Vagina (tissue), 2 donors: ENCODE results near the gene GTF2H2. TPM values are rescaled to one million over a fixed set of nuclear protein-coding genes. Genes with fewer than 3 reads are reported as not detected.
"Not testable (repeated sequence)": the region's sequence is repeated elsewhere in the genome, so short reads cannot be mapped to it uniquely, and the experiment has no call there.

Source experiments
- DNase-seq, 2 donors: peaks; one replicate each; pipeline ENCODE4 v3.0.0-alpha.2; 2017; ENCODE audit errors: extremely low spot score in 2 of 2
- H3K27ac ChIP-seq: fragments of 200-600 bp; sonication (generic); one replicate; pipeline ENCODE4 v1.5.1; 2019
- H3K27me3 ChIP-seq: fragments of 200-600 bp; sonication (generic); one replicate; pipeline ENCODE4 v1.5.1; 2019
- H3K36me3 ChIP-seq, 2 donors: fragments of 200-600 bp; sonication (generic); one replicate each; pipeline ENCODE4 v1.5.1; 2017 to 2019
- H3K4me1 ChIP-seq: fragments of 200-600 bp; sonication (generic); one replicate; pipeline ENCODE4 v1.5.1; 2019
- H3K4me3 ChIP-seq, 2 donors: fragments of 200-600 bp; sonication (generic); 1 replicate in 1 of 2; 2 replicates in 1 of 2; pipeline ENCODE4 v1.5.1; 2016 to 2019
- H3K9me3 ChIP-seq: fragments of 200-600 bp; sonication (generic); one replicate; pipeline ENCODE4 v1.5.1; 2019
- POLR2A ChIP-seq, 2 donors: fragments of 450-650 bp; IDR thresholded peaks; one replicate each; pipeline ENCODE4 v1.6.1; 2017; ENCODE audit warnings: antibody characterized with exemption in 2 of 2, mild to moderate bottlenecking in 2 of 2, moderate library complexity in 2 of 2
- POLR2AphosphoS5 ChIP-seq, 2 donors: sonication (generic); formaldehyde crosslinking; IDR thresholded peaks; one replicate each; pipeline ENCODE4 v1.9.0; 2017; ENCODE audit warnings: antibody characterized with exemption in 2 of 2, mild to moderate bottlenecking in 2 of 2, low read depth in 1 of 2; ENCODE audit not compliant: insufficient read depth in 1 of 2
- intact Hi-C: fragments of 100-400 bp; cut with DNase I; formaldehyde crosslinking; loops from one replicate; pipeline ENCODE4 v1.15.1; 2023
- total RNA-seq: library from RNA; depleted of rRNA; stranded (reverse); fragments of >200 nt; gene quantifications from one replicate; pipeline ENCODE4 v1.2.3, GENCODE V29; 2016
- TF ChIP-seq, protein P1 (sequence below), 3 experiments: fragments of 450-650 bp in 2 of 3; fragments of 200-600 bp in 1 of 3; sonication (generic) in 1 of 3; IDR thresholded peaks; one replicate each; pipeline ENCODE4 v1.5.1; 2017 to 2019; ENCODE audit warnings: antibody characterized with exemption in 3 of 3, mild to moderate bottlenecking in 2 of 3, moderate library complexity in 2 of 3

The GTF2H2 gene
- total RNA-seq, 1 donor from 2014 or later: 10.8 TPM

DNA sequence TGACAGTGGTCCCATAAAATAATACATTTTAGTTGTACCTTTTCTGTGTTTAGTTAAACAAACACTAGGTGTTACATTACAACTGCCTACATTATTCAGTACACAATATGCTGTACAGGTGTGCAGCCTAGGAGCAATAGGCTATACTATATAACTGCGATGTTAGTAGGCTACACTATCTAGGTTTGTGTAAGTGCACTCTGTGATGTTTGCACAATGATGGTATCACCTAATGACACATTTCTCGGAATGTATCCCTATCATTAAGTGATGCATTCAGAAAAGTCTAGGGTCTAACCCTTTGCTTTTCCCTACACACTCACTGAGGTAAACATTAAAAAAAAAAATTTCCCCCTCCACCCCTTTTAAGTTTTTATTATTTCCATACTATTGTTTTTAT is 22.7 kb downstream of the GTF2H2 start:
- H3K4me1 ChIP-seq, intact Hi-C loops, H3K27me3 ChIP-seq, DNase-seq, H3K36me3 ChIP-seq, H3K27ac ChIP-seq, H3K9me3 ChIP-seq, H3K4me3 ChIP-seq: not testable (repeated sequence)

GRCh38 chr5:71044128-71044527 is 23.3 kb downstream of the GTF2H2 start:
- H3K4me3 ChIP-seq, H3K27me3 ChIP-seq, H3K36me3 ChIP-seq, H3K9me3 ChIP-seq, H3K4me1 ChIP-seq, H3K27ac ChIP-seq, DNase-seq, intact Hi-C loops: not testable (repeated sequence)

- intact Hi-C loops, H3K4me3 ChIP-seq, DNase-seq, H3K4me1 ChIP-seq, H3K9me3 ChIP-seq, H3K27ac ChIP-seq, H3K27me3 ChIP-seq, H3K36me3 ChIP-seq: not testable (repeated sequence)
These were observed 36.3 kb downstream of the GTF2H2 start for GRCh38 chr5:71031046-71031776.

DNA sequence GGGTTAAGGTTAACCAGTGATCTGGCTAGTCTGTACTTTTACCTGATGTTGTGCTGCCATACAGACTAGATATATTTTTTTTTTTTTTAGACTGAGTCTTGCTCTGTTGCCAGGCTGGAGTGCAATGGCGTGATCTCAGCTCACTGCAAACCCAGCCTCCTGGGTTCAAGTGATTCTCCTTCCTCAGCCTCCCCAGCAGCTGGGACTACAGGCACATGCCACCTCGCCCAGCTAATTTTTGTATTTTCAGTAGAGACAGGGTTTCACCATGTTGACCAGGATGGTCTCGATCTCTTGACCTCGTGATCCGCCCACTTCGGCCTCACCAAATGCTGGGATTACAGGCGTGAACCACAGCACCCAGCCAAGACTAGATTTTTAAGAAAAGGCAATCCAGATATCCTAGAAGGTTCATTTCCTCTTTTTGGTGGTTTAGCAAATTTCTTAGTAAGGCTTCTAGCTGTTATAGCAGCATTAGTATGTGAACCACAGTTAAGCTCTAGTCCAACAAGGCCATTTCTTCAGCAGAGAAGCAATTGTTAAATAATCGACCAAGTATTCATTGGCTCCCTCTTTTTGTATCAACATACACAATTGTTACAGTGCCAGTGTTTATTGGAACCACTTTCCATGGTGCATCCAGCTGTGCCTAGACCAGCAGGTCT is 42.1 kb downstream of the GTF2H2 start, which contains the start of gene NAIP:
Gene NAIP (minus strand): TSS at position 51 of the 665 bp plus-strand sequence. CDS start 12,424 bp downstream, outside the sequence.
- H3K36me3 ChIP-seq, H3K4me3 ChIP-seq, H3K4me1 ChIP-seq, intact Hi-C loops, H3K27ac ChIP-seq, H3K27me3 ChIP-seq, H3K9me3 ChIP-seq, DNase-seq: not testable (repeated sequence)

GRCh38 chr5:71020643-71021042 is 46.8 kb downstream of the GTF2H2 start:
- H3K4me1 ChIP-seq, DNase-seq, H3K4me3 ChIP-seq, H3K27me3 ChIP-seq, H3K36me3 ChIP-seq, H3K27ac ChIP-seq, H3K9me3 ChIP-seq, intact Hi-C loops: not testable (repeated sequence)

GRCh38 chr5:71018376-71019005 is 49.0 kb downstream of the GTF2H2 start:
- H3K27me3 ChIP-seq, H3K9me3 ChIP-seq, H3K36me3 ChIP-seq, H3K4me3 ChIP-seq, DNase-seq, H3K4me1 ChIP-seq, intact Hi-C loops, H3K27ac ChIP-seq: not testable (repeated sequence)

DNA sequence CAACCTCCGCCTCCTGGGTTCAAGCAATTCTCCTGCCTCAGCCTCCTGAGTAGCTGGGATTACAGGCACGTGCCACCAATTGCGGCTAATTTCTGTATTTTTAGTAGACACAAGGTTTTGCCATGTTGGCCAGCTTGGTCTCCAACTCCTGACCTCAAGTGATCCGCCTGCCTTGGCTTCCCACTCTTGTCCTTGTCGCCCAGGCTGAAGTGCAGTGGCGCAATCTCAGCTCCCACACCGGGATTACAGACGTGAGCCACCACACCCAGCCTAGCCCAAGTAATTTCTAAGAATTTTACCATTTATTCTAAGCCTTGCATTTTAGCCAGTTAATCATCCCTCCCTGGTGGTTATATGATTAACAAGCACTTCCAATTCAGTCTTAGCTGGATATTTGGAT is 53.3 kb downstream of the GTF2H2 start:
- H3K9me3 ChIP-seq: no peaks in the 10 kb centered on the region
- TF ChIP-seq, protein P1, sequence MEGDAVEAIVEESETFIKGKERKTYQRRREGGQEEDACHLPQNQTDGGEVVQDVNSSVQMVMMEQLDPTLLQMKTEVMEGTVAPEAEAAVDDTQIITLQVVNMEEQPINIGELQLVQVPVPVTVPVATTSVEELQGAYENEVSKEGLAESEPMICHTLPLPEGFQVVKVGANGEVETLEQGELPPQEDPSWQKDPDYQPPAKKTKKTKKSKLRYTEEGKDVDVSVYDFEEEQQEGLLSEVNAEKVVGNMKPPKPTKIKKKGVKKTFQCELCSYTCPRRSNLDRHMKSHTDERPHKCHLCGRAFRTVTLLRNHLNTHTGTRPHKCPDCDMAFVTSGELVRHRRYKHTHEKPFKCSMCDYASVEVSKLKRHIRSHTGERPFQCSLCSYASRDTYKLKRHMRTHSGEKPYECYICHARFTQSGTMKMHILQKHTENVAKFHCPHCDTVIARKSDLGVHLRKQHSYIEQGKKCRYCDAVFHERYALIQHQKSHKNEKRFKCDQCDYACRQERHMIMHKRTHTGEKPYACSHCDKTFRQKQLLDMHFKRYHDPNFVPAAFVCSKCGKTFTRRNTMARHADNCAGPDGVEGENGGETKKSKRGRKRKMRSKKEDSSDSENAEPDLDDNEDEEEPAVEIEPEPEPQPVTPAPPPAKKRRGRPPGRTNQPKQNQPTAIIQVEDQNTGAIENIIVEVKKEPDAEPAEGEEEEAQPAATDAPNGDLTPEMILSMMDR (IDR thresholded peaks at IDR 0.05): no peak
- TF ChIP-seq POLR2AphosphoS5 (IDR thresholded peaks at IDR 0.05; ENCODE audit: insufficient read depth in 1 of 2, low read depth in 1 of 2): no peak
- no peak for TF ChIP-seq POLR2A (IDR thresholded peaks at IDR 0.05)
- no peak for DNase-seq
- no peaks in the 10 kb centered on the region for H3K36me3 ChIP-seq
- intact Hi-C loops: no loop called here
- no peak overlapping the region for H3K27ac ChIP-seq
- H3K4me3 ChIP-seq: no peak overlapping the region
- H3K27me3 ChIP-seq: no peaks in the 10 kb centered on the region
- no peaks in the 10 kb centered on the region for H3K4me1 ChIP-seq

DNA sequence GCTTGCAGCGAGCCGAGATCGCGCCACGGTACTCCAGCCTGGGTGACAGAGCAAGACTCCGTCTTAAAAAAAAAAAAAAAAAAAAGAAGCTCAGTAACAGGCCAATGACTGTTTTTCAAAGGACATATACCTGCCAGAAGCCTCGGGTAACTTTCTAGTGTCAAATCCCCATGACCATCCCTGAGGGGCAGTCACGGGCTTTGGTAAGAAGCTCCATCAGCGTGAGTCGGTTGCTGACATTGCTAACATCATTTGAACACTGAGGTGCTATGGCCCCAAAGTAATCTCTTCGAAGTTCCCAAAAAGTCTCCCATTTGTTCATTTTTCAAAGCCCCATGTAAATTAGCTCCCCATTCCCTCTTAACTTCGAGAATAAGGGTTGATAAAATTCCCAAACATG is 53.9 kb downstream of the GTF2H2 start:
- TF ChIP-seq, protein P1 (IDR thresholded peaks at IDR 0.05): no peak
- TF ChIP-seq POLR2A (IDR thresholded peaks at IDR 0.05): no peak
- TF ChIP-seq POLR2AphosphoS5 (IDR thresholded peaks at IDR 0.05; ENCODE audit: insufficient read depth in 1 of 2, low read depth in 1 of 2): no peak
- DNase-seq: no peak
- Histone ChIP-seq H3K27me3 (no peaks in the 10 kb centered on the region), H3K27ac (no peak overlapping the region), H3K4me3 (no peak overlapping the region), H3K9me3 (no peaks in the 10 kb centered on the region), H3K4me1 (no peaks in the 10 kb centered on the region), H3K36me3 (no peaks in the 10 kb centered on the region)
- intact Hi-C loops: no loop called here
